Testis (tissue), 2 donors: ENCODE data around the gene PTPRD.

Experiments used
- CTCF ChIP-seq, 3 experiments: fragments of 450-650 bp in 2 of 3; fragments of 200-600 bp in 1 of 3; sonication (generic) in 1 of 3; IDR thresholded peaks; one replicate each; pipeline ENCODE4 v1.5.1; 2016 to 2019; ENCODE audit warnings: antibody characterized with exemption in 3 of 3, mild to moderate bottlenecking in 2 of 3, moderate library complexity in 1 of 3
- POLR2A ChIP-seq: fragments of 450-650 bp; IDR thresholded peaks from one replicate; pipeline ENCODE4 v1.6.1; 2017; ENCODE audit warnings: antibody characterized with exemption, mild to moderate bottlenecking, moderate library complexity

GRCh38 chr9:8867148-8867547 is 1745.7 kb downstream of the PTPRD start:
- TF ChIP-seq CTCF (IDR thresholded peaks at IDR 0.05) = no peak
- no peak for TF ChIP-seq POLR2A
